ENCODE data around the gene TAF11L14.
"Not testable (repeated sequence)": the region's sequence is repeated elsewhere in the genome, so short reads cannot be mapped to it uniquely, and the experiment has no call there.

Gene TAF11L14

GRCh38 chr5:17634160-17634559 is at the start of gene TAF11L14:
Gene TAF11L14, plus strand, starts transcription at chr5:17634460.
- DNase-seq (ENCODE audit: low read depth), result no peak

GRCh38 chr5:17585658-17586057 is 48.6 kb upstream of the TAF11L14 start, which contains the start of gene TAF11L7:
Gene TAF11L7, minus strand, starts transcription at chr5:17585758.
- DNase-seq (ENCODE audit: low read depth), result not testable (repeated sequence)

- not testable (repeated sequence) for DNase-seq (ENCODE audit: low read depth)
These were observed 43.4 kb upstream of the TAF11L14 start, which contains the start of gene TAF11L8 for GRCh38 chr5:17590860-17591259. Gene TAF11L8, minus strand, starts transcription at chr5:17590960.

- DNase-seq (ENCODE audit: low read depth), result not testable (repeated sequence)
These were observed 40.0 kb upstream of the TAF11L14 start, which contains the start of gene TAF11L9 for GRCh38 chr5:17594255-17594654. Gene TAF11L9, minus strand, starts transcription at chr5:17594394.

- not testable (repeated sequence) for DNase-seq (ENCODE audit: low read depth)
These were observed 36.5 kb upstream of the TAF11L14 start, which contains the start of gene TAF11L10 for GRCh38 chr5:17597728-17598127. Gene TAF11L10, minus strand, starts transcription at chr5:17597828.

- DNase-seq (ENCODE audit: low read depth), result not testable (repeated sequence)
These were observed 30.4 kb upstream of the TAF11L14 start, which contains the start of gene TAF11L11 for GRCh38 chr5:17603880-17604279. Gene TAF11L11, plus strand, starts transcription at chr5:17604183.

GRCh38 chr5:17604951-17605350 is 29.3 kb upstream of the TAF11L14 start:
- DNase-seq (ENCODE audit: low read depth), result no peak

GRCh38 chr5:17607461-17607860 is 26.8 kb upstream of the TAF11L14 start:
- not testable (repeated sequence) for DNase-seq (ENCODE audit: low read depth)

- DNase-seq (ENCODE audit: low read depth), result not testable (repeated sequence)
These were observed 24.2 kb upstream of the TAF11L14 start, which contains the start of gene TAF11L12 for GRCh38 chr5:17610092-17610491. Gene TAF11L12, plus strand, starts transcription at chr5:17610392.

- DNase-seq (ENCODE audit: low read depth), result no peak
These were observed 19.2 kb upstream of the TAF11L14 start for GRCh38 chr5:17614872-17615605.

GRCh38 chr5:17619354-17619753 is 14.9 kb upstream of the TAF11L14 start:
- no peak for DNase-seq (ENCODE audit: low read depth)

GRCh38 chr5:17620627-17621026 is 13.6 kb upstream of the TAF11L14 start:
- DNase-seq (ENCODE audit: low read depth), result no peak

- no peak for DNase-seq (ENCODE audit: low read depth)
These were observed 8.6 kb upstream of the TAF11L14 start for GRCh38 chr5:17625686-17626085.

- DNase-seq (ENCODE audit: low read depth), result not testable (repeated sequence)
These were observed 2.5 kb upstream of the TAF11L14 start, which contains the start of gene TAF11L13 for GRCh38 chr5:17631788-17632187. Gene TAF11L13, plus strand, starts transcription at chr5:17632088.

GRCh38 chr5:17649232-17649631 is 15.0 kb downstream of the TAF11L14 start:
- DNase-seq (ENCODE audit: low read depth), result not testable (repeated sequence)

GRCh38 chr5:17655201-17655759 is 21.0 kb downstream of the TAF11L14 start:
- not testable (repeated sequence) for DNase-seq (ENCODE audit: low read depth)

GRCh38 chr5:17655921-17656320 is 21.7 kb downstream of the TAF11L14 start:
- no peak for DNase-seq (ENCODE audit: low read depth)

GRCh38 chr5:17663182-17663581 is 28.9 kb downstream of the TAF11L14 start:
- no peak for DNase-seq (ENCODE audit: low read depth)

GRCh38 chr5:17665836-17666235 is 31.6 kb downstream of the TAF11L14 start:
- no peak for DNase-seq (ENCODE audit: low read depth)

- DNase-seq (ENCODE audit: low read depth), result no peak
These were observed 32.5 kb downstream of the TAF11L14 start for GRCh38 chr5:17666726-17667235.

GRCh38 chr5:17670353-17670752 is 36.1 kb downstream of the TAF11L14 start:
- no peak for DNase-seq (ENCODE audit: low read depth)

GRCh38 chr5:17678751-17679324 is 44.6 kb downstream of the TAF11L14 start:
- DNase-seq (ENCODE audit: low read depth), result no peak
